ENCODE data around the gene GNG7.

DNA sequence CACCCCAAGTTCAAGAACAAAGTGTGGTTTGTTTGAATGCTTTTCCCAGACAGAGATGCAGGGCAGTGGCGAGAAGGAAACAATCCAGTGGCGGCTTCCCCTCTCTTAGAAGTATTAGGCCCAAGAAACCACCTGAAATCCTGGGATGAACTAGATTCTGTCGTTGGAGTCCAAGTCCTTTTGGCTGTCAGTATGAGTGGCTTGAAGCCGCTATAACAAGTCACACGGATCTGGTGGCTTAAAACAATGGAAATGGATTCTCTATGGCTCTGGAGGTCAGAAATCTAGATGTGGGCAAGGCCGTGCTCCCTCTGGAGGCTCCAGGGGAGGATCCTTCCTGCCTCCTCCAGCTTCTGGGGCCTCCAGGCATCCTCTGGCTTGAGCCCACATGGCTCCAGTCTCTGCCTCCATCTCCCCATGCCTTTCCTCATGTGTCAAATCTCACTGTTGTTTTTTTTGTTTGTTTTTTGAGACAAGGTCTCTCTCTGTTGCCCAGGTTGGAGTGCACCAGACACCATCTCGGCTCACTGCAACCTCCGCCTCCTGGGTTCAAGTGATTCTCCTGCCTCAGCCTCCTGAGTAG, 97.7 kb downstream of the GNG7 start:
- TF ChIP-seq EZH2phosphoT487 (IDR thresholded peaks at IDR 0.05; ENCODE audit: borderline replicate concordance, low read length) = no peak
- TF ChIP-seq CTCF (IDR thresholded peaks at IDR 0.05; ENCODE audit: low read depth, low read length, poor library complexity, severe bottlenecking) = no peak

All from DOHH2 (cell line).